OCI-LY7 (cell line): ENCODE results near the gene ALDH7A1.

Experiments used
- EZH2phosphoT487 ChIP-seq: fragments of 200-600 bp; sonication (generic); IDR thresholded peaks from 2 replicates; pipeline ENCODE4 v1.6.1; 2018; ENCODE audit warnings: low read depth, borderline replicate concordance, mild to moderate bottlenecking, mixed run types, antibody characterized with exemption, low read length, moderate library complexity, mixed read lengths
- TF ChIP-seq, protein P1 (sequence below): fragments of 200-600 bp; sonication (generic); conservative IDR thresholded peaks from 2 replicates; pipeline ENCODE4 v1.5.1; 2014; ENCODE audit warnings: mild to moderate bottlenecking, antibody characterized with exemption, low read length, moderate library complexity, mixed read lengths

GRCh38 chr5:126523818-126524510 is 71.1 kb downstream of the ALDH7A1 start:
- TF ChIP-seq EZH2phosphoT487, result no peak
- TF ChIP-seq, protein P1, sequence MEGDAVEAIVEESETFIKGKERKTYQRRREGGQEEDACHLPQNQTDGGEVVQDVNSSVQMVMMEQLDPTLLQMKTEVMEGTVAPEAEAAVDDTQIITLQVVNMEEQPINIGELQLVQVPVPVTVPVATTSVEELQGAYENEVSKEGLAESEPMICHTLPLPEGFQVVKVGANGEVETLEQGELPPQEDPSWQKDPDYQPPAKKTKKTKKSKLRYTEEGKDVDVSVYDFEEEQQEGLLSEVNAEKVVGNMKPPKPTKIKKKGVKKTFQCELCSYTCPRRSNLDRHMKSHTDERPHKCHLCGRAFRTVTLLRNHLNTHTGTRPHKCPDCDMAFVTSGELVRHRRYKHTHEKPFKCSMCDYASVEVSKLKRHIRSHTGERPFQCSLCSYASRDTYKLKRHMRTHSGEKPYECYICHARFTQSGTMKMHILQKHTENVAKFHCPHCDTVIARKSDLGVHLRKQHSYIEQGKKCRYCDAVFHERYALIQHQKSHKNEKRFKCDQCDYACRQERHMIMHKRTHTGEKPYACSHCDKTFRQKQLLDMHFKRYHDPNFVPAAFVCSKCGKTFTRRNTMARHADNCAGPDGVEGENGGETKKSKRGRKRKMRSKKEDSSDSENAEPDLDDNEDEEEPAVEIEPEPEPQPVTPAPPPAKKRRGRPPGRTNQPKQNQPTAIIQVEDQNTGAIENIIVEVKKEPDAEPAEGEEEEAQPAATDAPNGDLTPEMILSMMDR, result no peak
